DND-41 (cell line): Measurements from ENCODE around the gene MACO1.

ENCODE experiments used
- EZH2 ChIP-seq: IDR thresholded peaks from 3 replicates; pipeline ENCODE4 v1.6.1; 2012; ENCODE audit warnings: borderline replicate concordance, low read depth, mild to moderate bottlenecking, moderate library complexity, low read length, inconsistent platforms; ENCODE audit not compliant: severe bottlenecking
- TF ChIP-seq, protein P1 (sequence below): IDR thresholded peaks from 2 replicates; pipeline ENCODE4 v1.5.1; 2012; ENCODE audit warnings: borderline replicate concordance, low read length, moderate library complexity, mild to moderate bottlenecking; ENCODE audit not compliant: poor library complexity, severe bottlenecking; ENCODE audit errors: extremely low read depth

DNA sequence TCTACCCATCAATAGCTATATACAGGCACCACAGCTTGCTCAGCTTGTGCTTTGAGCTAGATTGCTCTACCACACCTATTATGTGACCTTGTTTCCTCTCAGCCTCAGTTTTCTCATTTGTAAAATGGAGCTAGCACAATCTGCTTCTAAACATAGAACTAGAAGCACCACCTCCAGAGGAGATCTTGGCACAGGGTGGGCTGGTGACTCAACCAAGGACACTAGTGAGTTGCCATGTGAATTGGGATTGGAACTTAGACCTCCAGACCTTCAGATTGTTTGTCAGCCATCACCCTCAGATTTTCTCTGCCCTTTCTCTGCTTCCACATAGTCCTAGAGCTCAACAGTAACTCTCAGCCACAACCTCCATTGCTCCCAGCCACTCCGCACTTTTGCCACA, 3.0 kb upstream of the MACO1 start:
- TF ChIP-seq, protein P1, sequence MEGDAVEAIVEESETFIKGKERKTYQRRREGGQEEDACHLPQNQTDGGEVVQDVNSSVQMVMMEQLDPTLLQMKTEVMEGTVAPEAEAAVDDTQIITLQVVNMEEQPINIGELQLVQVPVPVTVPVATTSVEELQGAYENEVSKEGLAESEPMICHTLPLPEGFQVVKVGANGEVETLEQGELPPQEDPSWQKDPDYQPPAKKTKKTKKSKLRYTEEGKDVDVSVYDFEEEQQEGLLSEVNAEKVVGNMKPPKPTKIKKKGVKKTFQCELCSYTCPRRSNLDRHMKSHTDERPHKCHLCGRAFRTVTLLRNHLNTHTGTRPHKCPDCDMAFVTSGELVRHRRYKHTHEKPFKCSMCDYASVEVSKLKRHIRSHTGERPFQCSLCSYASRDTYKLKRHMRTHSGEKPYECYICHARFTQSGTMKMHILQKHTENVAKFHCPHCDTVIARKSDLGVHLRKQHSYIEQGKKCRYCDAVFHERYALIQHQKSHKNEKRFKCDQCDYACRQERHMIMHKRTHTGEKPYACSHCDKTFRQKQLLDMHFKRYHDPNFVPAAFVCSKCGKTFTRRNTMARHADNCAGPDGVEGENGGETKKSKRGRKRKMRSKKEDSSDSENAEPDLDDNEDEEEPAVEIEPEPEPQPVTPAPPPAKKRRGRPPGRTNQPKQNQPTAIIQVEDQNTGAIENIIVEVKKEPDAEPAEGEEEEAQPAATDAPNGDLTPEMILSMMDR, result no peak
- no peak for TF ChIP-seq EZH2
